A549 (cell line): Measurements from ENCODE around the gene PCID2. TPM values are rescaled to one million over a fixed set of nuclear protein-coding genes. Genes with fewer than 3 reads are reported as not detected.

Experiments
- ATAC-seq, 2 experiments: fragments of 200-7000 bp in 1 of 2; fragments of >200 bp in 1 of 2; cut with Nextera tagmentation in 1 of 2; cut with Tn5 transposase in 1 of 2; 3 replicates each; pipeline versions ENCODE4 v1.8.0 to v1.9.1; 2018 to 2020; ENCODE audit warnings: mild to moderate bottlenecking in 1 of 2, moderate library complexity in 1 of 2
- CTCF ChIA-PET: fragments of 300-600 bp; sonication (Branson Sonifier 250); formaldehyde crosslinking; extraction: SDS; loops from one replicate; lab custom pipeline; 2021; ENCODE audit warnings: antibody characterized with exemption, inconsistent platforms; lab: Yijun Ruan, JAX
- POLR2A ChIA-PET: fragments of 350-600 bp; formaldehyde crosslinking; extraction: SDS; loops from one replicate; lab custom pipeline; 2021; ENCODE audit warnings: antibody characterized with exemption, inconsistent platforms; lab: Yijun Ruan, JAX
- DNase-seq, 2 experiments: peaks; one replicate each; pipeline versions ENCODE4 v3.0.0 to v3.0.0-alpha.2; 2011 to 2016; ENCODE audit warnings: low read depth in 1 of 2, low spot score in 1 of 2
- FAIRE-seq: peaks from 2 replicates; lab custom pipeline; 2011; peaks lifted over from hg19 to GRCh38; lab: Jason Lieb, UNC
- H3K27ac ChIP-seq, 2 experiments: fragments of >200 bp; sonication (Bioruptor Twin); formaldehyde crosslinking; 3 replicates each; pipeline ENCODE4 v1.5.1; 2016 to 2017
- H3K4me1 ChIP-seq: fragments of >200 bp; sonication (Bioruptor Twin); formaldehyde crosslinking; 3 replicates; pipeline ENCODE4 v1.6.1; 2016
- H3K4me2 ChIP-seq: fragments of >200 bp; sonication (Bioruptor Twin); formaldehyde crosslinking; 3 replicates; pipeline ENCODE4 v1.6.1; 2016
- H3K4me3 ChIP-seq: fragments of >200 bp; sonication (Bioruptor Twin); formaldehyde crosslinking; 3 replicates; pipeline ENCODE4 v1.5.1; 2016
- H3K9me3 ChIP-seq: fragments of >200 bp; sonication (Bioruptor Twin); formaldehyde crosslinking; 3 replicates; pipeline ENCODE4 v1.6.1; 2016
- CBX2 ChIP-seq: fragments of 200-600 bp; sonication (generic); IDR thresholded peaks from 2 replicates; pipeline ENCODE4 v1.6.1; 2016; ENCODE audit warnings: low read depth, mild to moderate bottlenecking, borderline replicate concordance
- CBX8 ChIP-seq: fragments of 200-600 bp; sonication (generic); IDR thresholded peaks from 2 replicates; pipeline ENCODE4 v1.6.1; 2016
- CEBPB ChIP-seq, 2 experiments: fragments of >200 bp in 1 of 2; sonication (Bioruptor Twin) in 1 of 2; formaldehyde crosslinking in 1 of 2; IDR thresholded peaks; 2 replicates each; pipeline ENCODE4 v1.6.1; 2012 to 2016
- EHF ChIP-seq: fragments of 250-450 bp; sonication (Bioruptor Pico); IDR thresholded peaks from 2 replicates; pipeline ENCODE4 v1.5.0; 2020; ENCODE audit warnings: mild to moderate bottlenecking
- FOSB ChIP-seq: fragments of 250-450 bp; sonication (Bioruptor Pico); IDR thresholded peaks from 2 replicates; pipeline ENCODE4 v1.5.0; 2020; ENCODE audit warnings: mild to moderate bottlenecking, moderate library complexity
- FOSL2 ChIP-seq, 2 experiments: fragments of 450-650 bp in 1 of 2; fragments of >200 bp in 1 of 2; sonication (Bioruptor Twin) in 1 of 2; formaldehyde crosslinking; IDR thresholded peaks; 2 replicates each; pipeline versions ENCODE4 v1.5.0 to v1.6.1; 2016 to 2020; ENCODE audit warnings: mild to moderate bottlenecking in 1 of 2, moderate library complexity in 1 of 2
- HDAC2 ChIP-seq: fragments of 200-600 bp; sonication (generic); IDR thresholded peaks from 2 replicates; pipeline ENCODE4 v1.6.1; 2016
- HEYL ChIP-seq: fragments of 250-450 bp; sonication (Bioruptor Pico); IDR thresholded peaks from 2 replicates; pipeline ENCODE4 v1.8.0; 2021; ENCODE audit warnings: mild to moderate bottlenecking, moderate library complexity
- HOXA7 ChIP-seq: fragments of 250-450 bp; sonication (Bioruptor Pico); IDR thresholded peaks from 2 replicates; pipeline ENCODE4 v1.5.0; 2020; ENCODE audit warnings: mild to moderate bottlenecking, moderate library complexity
- HOXB13 ChIP-seq: fragments of 250-450 bp; sonication (Bioruptor Pico); IDR thresholded peaks from 2 replicates; pipeline ENCODE4 v1.5.0; 2020; ENCODE audit warnings: low read depth, mild to moderate bottlenecking, moderate library complexity
- KDM1A ChIP-seq: fragments of 200-600 bp; sonication (generic); IDR thresholded peaks from 2 replicates; pipeline ENCODE4 v1.6.1; 2016; ENCODE audit warnings: low read depth, mild to moderate bottlenecking
- KDM5A ChIP-seq: fragments of 200-600 bp; sonication (generic); IDR thresholded peaks from 2 replicates; pipeline ENCODE4 v1.6.1; 2016; ENCODE audit warnings: antibody characterized with exemption, mild to moderate bottlenecking
- MAFK ChIP-seq: fragments of 450-650 bp; IDR thresholded peaks from 2 replicates; pipeline ENCODE4 v1.6.1; 2014; ENCODE audit not compliant: partially characterized antibody
- MAZ ChIP-seq: fragments of 150-350 bp; IDR thresholded peaks from 2 replicates; pipeline ENCODE4 v1.6.1; 2014; ENCODE audit warnings: antibody characterized with exemption, low read depth, low read length, borderline replicate concordance
- MYC ChIP-seq: IDR thresholded peaks from 2 replicates; pipeline ENCODE4 v1.6.1; 2012; ENCODE audit warnings: mild to moderate bottlenecking, inconsistent platforms, low read length, improper control_type of control experiment, borderline replicate concordance
- NFE2L2 ChIP-seq: fragments of 150-350 bp; conservative IDR thresholded peaks from 2 replicates; pipeline ENCODE4 v1.6.1; 2014; ENCODE audit warnings: low read length
- NPAS2 ChIP-seq: fragments of 250-450 bp; sonication (Bioruptor Pico); IDR thresholded peaks from 2 replicates; pipeline ENCODE4 v1.8.0; 2022; ENCODE audit warnings: mild to moderate bottlenecking, moderate library complexity, borderline replicate concordance
- PHF8 ChIP-seq: fragments of 200-600 bp; sonication (generic); IDR thresholded peaks from 2 replicates; pipeline ENCODE4 v1.6.1; 2016; ENCODE audit warnings: low read depth, mild to moderate bottlenecking, antibody characterized with exemption, moderate library complexity, borderline replicate concordance
- RAD21 ChIP-seq, 2 experiments: fragments of >200 bp in 1 of 2; sonication (Bioruptor Twin) in 1 of 2; formaldehyde crosslinking in 1 of 2; IDR thresholded peaks in 1 of 2; conservative IDR thresholded peaks in 1 of 2; 2 replicates in 1 of 2; 3 replicates in 1 of 2; pipeline ENCODE4 v1.6.1; 2012 to 2018; ENCODE audit warnings: inconsistent platforms in 1 of 2
- RFX5 ChIP-seq: fragments of 450-650 bp; IDR thresholded peaks from 2 replicates; pipeline ENCODE4 v1.7.1; 2014; ENCODE audit warnings: antibody characterized with exemption, mild to moderate bottlenecking, moderate library complexity
- RNF2 ChIP-seq: fragments of 200-600 bp; sonication (generic); IDR thresholded peaks from 2 replicates; pipeline ENCODE4 v1.6.1; 2016; ENCODE audit warnings: low read depth, mild to moderate bottlenecking, antibody characterized with exemption, moderate library complexity, borderline replicate concordance
- SREBF2 ChIP-seq: fragments of 450-650 bp; IDR thresholded peaks from 2 replicates; pipeline ENCODE4 v1.6.1; 2014; ENCODE audit warnings: mild to moderate bottlenecking, moderate library complexity
- TP53 ChIP-seq: fragments of 250-450 bp; sonication (Bioruptor Pico); IDR thresholded peaks from 2 replicates; pipeline ENCODE4 v1.5.0; 2021; ENCODE audit warnings: mild to moderate bottlenecking, moderate library complexity
- WGBS: methylation state at CpG from one replicate; pipeline ENCODE4 v1.1.6; 2017; ENCODE audit errors: missing lambda C conversion rate; 5-methylcytosine and 5-hydroxymethylcytosine counted together
- polyA plus RNA-seq, 4 experiments: library from polyadenylated mRNA; depleted of rRNA in 3 of 4; stranded (reverse); fragments of >200 nt; fragmentation: RNase III in 1 of 4; extraction: RNeasy Plus Mini Kit Qiagen cat#74134 plus additional on column Dnase treatment in 1 of 4; gene quantifications; 2 replicates in 3 of 4; 3 replicates in 1 of 4; pipeline ENCODE4 v1.2.3, GENCODE V29; 2011 to 2017

The PCID2 gene
- polyA plus RNA-seq, 2 of the 4 experiments (the other 2 are of a cell fraction) = 37.7 to 68.7 TPM

GRCh38 chr13:113178070-113178895 is 30.2 kb downstream of the PCID2 start:
- Histone ChIP-seq H3K4me1 (0 out of 3 replicates have a peak, but pooled peaks cover 5% of the 10 kb centered on the region), H3K9me3 (no peaks in the 10 kb centered on the region), H3K4me3 (no peak overlapping the region)
- CTCF ChIA-PET = interaction anchor here (1.5 kb wide), 1 partner anchor 9 kb away, joined by 4 read pairs; no protein-coding TSS in a partner anchor
- WGBS = 63% methylated on average over 25 of the region's 25 CpGs
- FAIRE-seq (no peak), ATAC-seq (peak in 1 of 2 experiments; percentile 42; a peak in 3 of 6 replicates), DNase-seq (no peak)
- TF ChIP-seq MAFK (no peak), KDM5A (no peak), MYC (no peak), HEYL (CRISPR knock-in tag) (no peak), EHF (CRISPR knock-in tag) (no peak), HOXB13 (no peak)
- TF ChIP-seq, all 56 proteins: peak for 0
- POLR2A ChIA-PET = no interaction called here
- Histone ChIP-seq H3K27ac (peak overlapping the region in 1 of 2 experiments; percentile 25; a peak in 1 of 6 replicates), H3K4me2 (peak overlapping the region; percentile 15; the same call in 1 of the 3 replicates)

- no peak for FAIRE-seq
- TF ChIP-seq KDM5A = no peak
- no peak for TF ChIP-seq SREBF2
- no peak for TF ChIP-seq NPAS2 (CRISPR knock-in tag)
- TF ChIP-seq NFE2L2 = no peak
- no peak overlapping the region for H3K4me2 ChIP-seq
- ATAC-seq = no peak
- WGBS = 96% methylated on average over 14 of the region's 14 CpGs
- H3K4me3 ChIP-seq = no peak overlapping the region
- H3K27ac ChIP-seq = no peak overlapping the region
- no peak for DNase-seq
- 0 out of 3 replicates have a peak, but pooled peaks cover 5% of the 10 kb centered on the region for H3K4me1 ChIP-seq
- ChIA-PET POLR2A (no interaction called here), CTCF (no interaction called here)
- no peaks in the 10 kb centered on the region for H3K9me3 ChIP-seq
These were observed 31.6 kb downstream of the PCID2 start for GRCh38 chr13:113176822-113177221.

DNA sequence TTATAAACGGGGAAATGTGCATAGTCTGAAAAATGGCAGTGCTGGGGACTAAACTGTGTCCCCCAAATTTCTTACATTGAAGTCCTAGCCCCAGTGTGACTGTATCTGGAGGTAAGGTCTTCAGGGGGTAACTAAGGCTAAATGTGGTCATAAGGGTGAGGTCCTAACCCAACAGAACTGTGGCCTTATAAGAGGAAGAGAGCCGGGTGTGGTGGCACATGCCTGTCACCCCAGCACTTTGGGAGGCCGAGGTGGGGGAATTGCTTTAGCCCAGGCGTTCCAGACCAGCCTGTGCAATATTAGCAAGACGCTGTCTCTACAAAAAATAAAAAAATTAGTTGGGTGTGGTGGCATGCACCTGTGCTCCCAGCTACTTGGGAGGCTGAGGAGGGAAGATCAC is 32.2 kb downstream of the PCID2 start:
- no peak for TF ChIP-seq FOSL2 (IDR thresholded peaks at IDR 0.05)
- no peak for TF ChIP-seq FOSL2 (CRISPR knock-in tag; IDR thresholded peaks at IDR 0.05)
- no peak for TF ChIP-seq CBX2
- no peak for TF ChIP-seq TP53
- TF ChIP-seq RNF2 = no peak
- no peak for TF ChIP-seq MYC
- no peak for TF ChIP-seq HOXB13
- TF ChIP-seq FOSB = no peak
- H3K4me3 ChIP-seq = no peak overlapping the region
- H3K4me1 ChIP-seq = 0 out of 3 replicates have a peak, but pooled peaks cover 5% of the 10 kb centered on the region
- FAIRE-seq = no peak
- CTCF ChIA-PET = no interaction called here
- no peak for DNase-seq
- H3K4me2 ChIP-seq = no peak overlapping the region
- 74% methylated on average over 5 of the region's 5 CpGs for WGBS
- no peaks in the 10 kb centered on the region for H3K9me3 ChIP-seq
- peak in 1 of 2 experiments; percentile 58; a peak in 1 of 6 replicates for ATAC-seq
- POLR2A ChIA-PET = interaction anchor here (0.6 kb wide), 1 partner anchor 184 kb away, joined by 3 read pairs; no protein-coding TSS in a partner anchor
- H3K27ac ChIP-seq = no peak overlapping the region

DNA sequence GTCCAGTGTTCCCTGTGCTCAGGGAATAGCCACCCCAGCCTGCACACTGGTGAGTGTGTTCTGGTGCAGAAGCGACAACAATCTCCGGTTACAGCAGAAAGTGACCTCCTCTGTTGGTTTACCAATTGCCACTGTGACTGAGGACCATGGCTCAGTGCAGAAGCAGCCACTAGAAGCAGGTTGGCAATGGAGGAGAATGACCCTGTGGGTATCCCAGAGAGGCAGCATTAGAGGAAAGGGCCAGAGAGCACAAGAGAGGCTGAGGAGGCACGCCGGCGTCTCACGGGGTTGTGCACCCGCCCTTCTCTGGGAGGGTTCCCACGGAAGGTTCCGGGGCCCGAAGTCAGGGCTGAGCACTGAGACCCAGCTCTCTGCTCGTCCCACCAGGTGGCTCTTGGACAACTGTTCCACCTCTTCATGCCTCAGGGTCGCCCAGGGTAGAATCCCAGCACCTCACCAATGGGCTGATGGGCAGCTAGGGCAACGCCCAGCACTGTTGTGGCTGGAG is 36.0 kb downstream of the PCID2 start:
- Histone ChIP-seq H3K27ac (no peak overlapping the region), H3K4me1 (no peaks in the 10 kb centered on the region), H3K4me3 (no peak overlapping the region), H3K9me3 (no peaks in the 10 kb centered on the region), H3K4me2 (no peak overlapping the region)
- DNase-seq (no peak), ATAC-seq (no peak), FAIRE-seq (no peak)
- ChIA-PET POLR2A (no interaction called here), CTCF (interaction anchor here (1.2 kb wide), 1 partner anchor 16 kb away, joined by 3 read pairs; no protein-coding TSS in a partner anchor)
- 98% methylated on average over 10 of the region's 13 CpGs for WGBS
- TF ChIP-seq HOXA7 = no peak
- no peak for TF ChIP-seq PHF8
- no peak for TF ChIP-seq HDAC2
- TF ChIP-seq CEBPB (IDR thresholded peaks at IDR 0.05) = no peak
- no peak for TF ChIP-seq RAD21 (conservative IDR thresholded peaks at IDR 0.05 in 1 of 2, IDR thresholded peaks at IDR 0.05 in 1 of 2)
- no peak for TF ChIP-seq RFX5
- no peak for TF ChIP-seq KDM1A
- no peak for TF ChIP-seq CBX8
- TF ChIP-seq MAZ = no peak
